ENCODE results near the gene KCNG4.
A peak's percentile ranks its signal among the peaks of the same experiment; 100 is the strongest.

KCNG4 gene

GRCh38 chr16:84267380-84267779 lies 27.6 kb upstream of the KCNG4 start:
- DNase-seq (ENCODE audit: extremely low read depth in 1 of 2, low read depth in 1 of 2), result no peak

- DNase-seq (ENCODE audit: extremely low read depth in 1 of 2, low read depth in 1 of 2), result peak; percentile 2 to 10
These were observed 26.6 kb upstream of the KCNG4 start for GRCh38 chr16:84266451-84266850.

- DNase-seq (ENCODE audit: extremely low read depth in 1 of 2, low read depth in 1 of 2), result no peak
These were observed 23.1 kb upstream of the KCNG4 start for GRCh38 chr16:84262939-84263338.

- no peak for DNase-seq (ENCODE audit: extremely low read depth in 1 of 2, low read depth in 1 of 2)
These were observed 22.2 kb upstream of the KCNG4 start for GRCh38 chr16:84262031-84262430.

GRCh38 chr16:84260766-84261554 lies 21.1 kb upstream of the KCNG4 start:
- no peak for DNase-seq (ENCODE audit: extremely low read depth in 1 of 2, low read depth in 1 of 2)

- no peak for DNase-seq (ENCODE audit: extremely low read depth in 1 of 2, low read depth in 1 of 2)
These were observed 19.9 kb upstream of the KCNG4 start for GRCh38 chr16:84259691-84260090.

- DNase-seq (ENCODE audit: extremely low read depth in 1 of 2, low read depth in 1 of 2), result no peak
These were observed 18.5 kb upstream of the KCNG4 start for GRCh38 chr16:84258266-84258665.

GRCh38 chr16:84255050-84255810 lies 15.4 kb upstream of the KCNG4 start:
- DNase-seq (ENCODE audit: extremely low read depth in 1 of 2, low read depth in 1 of 2), result no peak

GRCh38 chr16:84254062-84254461 lies 14.2 kb upstream of the KCNG4 start:
- no peak for DNase-seq (ENCODE audit: extremely low read depth in 1 of 2, low read depth in 1 of 2)

GRCh38 chr16:84253173-84253572 lies 13.4 kb upstream of the KCNG4 start:
- no peak for DNase-seq (ENCODE audit: extremely low read depth in 1 of 2, low read depth in 1 of 2)

GRCh38 chr16:84252184-84252583 lies 12.4 kb upstream of the KCNG4 start:
- DNase-seq (ENCODE audit: extremely low read depth in 1 of 2, low read depth in 1 of 2), result no peak

GRCh38 chr16:84247844-84248243 lies 8.0 kb upstream of the KCNG4 start:
- DNase-seq (ENCODE audit: extremely low read depth in 1 of 2, low read depth in 1 of 2), result no peak

- DNase-seq (ENCODE audit: extremely low read depth in 1 of 2, low read depth in 1 of 2), result no peak
These were observed 7.5 kb upstream of the KCNG4 start for GRCh38 chr16:84247331-84247730.

- no peak for DNase-seq (ENCODE audit: extremely low read depth in 1 of 2, low read depth in 1 of 2)
These were observed 6.9 kb upstream of the KCNG4 start for GRCh38 chr16:84246679-84247077.

- DNase-seq (ENCODE audit: extremely low read depth in 1 of 2, low read depth in 1 of 2), result no peak
These were observed 6.3 kb upstream of the KCNG4 start for GRCh38 chr16:84245956-84246678.

- no peak for DNase-seq (ENCODE audit: extremely low read depth in 1 of 2, low read depth in 1 of 2)
These were observed 4.9 kb upstream of the KCNG4 start for GRCh38 chr16:84244728-84245127.

GRCh38 chr16:84243732-84244131 lies 3.9 kb upstream of the KCNG4 start:
- no peak for DNase-seq (ENCODE audit: extremely low read depth in 1 of 2, low read depth in 1 of 2)

GRCh38 chr16:84242839-84243238 lies 3.0 kb upstream of the KCNG4 start:
- DNase-seq (ENCODE audit: extremely low read depth in 1 of 2, low read depth in 1 of 2), result no peak

- no peak for DNase-seq (ENCODE audit: extremely low read depth in 1 of 2, low read depth in 1 of 2)
These were observed 2.0 kb upstream of the KCNG4 start for GRCh38 chr16:84241778-84242177.

- DNase-seq (ENCODE audit: extremely low read depth in 1 of 2, low read depth in 1 of 2), result no peak
These were observed 643 bp upstream of the KCNG4 start for GRCh38 chr16:84240455-84240854.

- no peak for DNase-seq (ENCODE audit: extremely low read depth in 1 of 2, low read depth in 1 of 2)
These were observed 557 bp downstream of the KCNG4 start for GRCh38 chr16:84239141-84239769.
